ENCODE results near the gene NUP210. TPM values are rescaled to one million over a fixed set of nuclear protein-coding genes. Genes with fewer than 3 reads are reported as not detected.

NUP210 gene
- total RNA-seq, 1 donor: under 0.01 TPM

DNA sequence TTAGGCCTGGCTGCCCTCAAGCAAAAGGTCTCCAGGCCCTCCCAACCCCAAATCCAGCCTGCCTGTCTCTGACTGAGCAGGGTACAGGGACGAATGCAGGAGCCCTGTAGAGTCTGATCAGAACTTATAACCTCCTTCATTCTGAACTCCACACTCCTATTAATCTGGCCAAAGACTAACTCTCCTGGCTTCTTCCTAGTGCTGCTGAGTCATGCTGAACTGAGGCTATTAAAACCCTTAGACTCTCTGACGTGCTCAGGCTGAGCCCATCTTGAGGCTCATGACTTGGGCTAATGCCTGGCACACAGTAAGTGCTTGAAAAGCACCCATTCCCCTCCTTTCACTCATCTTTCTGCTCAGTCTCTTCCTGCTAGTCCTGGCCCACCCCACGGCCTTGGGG lies 81.9 kb downstream of the NUP210 start:
- Histone ChIP-seq H3K27me3 (ENCODE audit: insufficient read depth, low read length) (no peaks in the 10 kb centered on the region), H3K79me2 (ENCODE audit: insufficient read depth, low read length) (no peaks in the 10 kb centered on the region), H3K4me3 (ENCODE audit: insufficient read depth, low read length) (no peak overlapping the region), H3K4me1 (ENCODE audit: insufficient read depth, low read length) (no peaks in the 10 kb centered on the region), H2AFZ (ENCODE audit: low read length) (no peak overlapping the region), H3K4me2 (ENCODE audit: insufficient read depth, low read length) (no peak overlapping the region), H3K27ac (ENCODE audit: low read depth, low read length) (no peak overlapping the region), H4K20me1 (ENCODE audit: insufficient read depth, low read length) (no peaks in the 10 kb centered on the region), H3K9me3 (ENCODE audit: low read depth, low read length) (no peaks in the 10 kb centered on the region), H3K36me3 (ENCODE audit: insufficient read depth, low read length) (no peaks in the 10 kb centered on the region)
- no peak for DNase-seq (ENCODE audit: insufficient read length, low spot score, missing footprints)
- no peak for TF ChIP-seq CTCF (IDR thresholded peaks at IDR 0.05; ENCODE audit: extremely low read depth, low read depth, low read length)

DNA sequence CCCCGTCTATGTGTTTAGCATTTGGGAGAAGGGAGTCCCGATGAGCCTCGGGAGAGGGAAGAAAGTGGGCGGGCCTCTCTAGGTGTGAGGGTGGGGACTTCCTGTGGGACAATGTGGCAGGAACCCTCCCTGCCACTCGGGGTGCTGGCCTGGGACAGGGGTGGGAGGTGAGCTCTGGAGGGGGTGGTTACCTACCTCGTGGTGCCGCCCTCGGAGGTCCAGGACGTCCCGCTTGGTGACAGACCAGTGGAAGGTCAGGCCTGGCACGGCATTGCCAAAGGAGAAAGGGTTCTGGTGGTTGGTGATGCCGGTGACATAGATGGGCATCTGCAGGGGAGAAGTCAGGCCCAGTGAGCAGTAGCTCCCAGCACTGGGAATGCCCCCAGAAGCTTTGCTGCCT lies 83.5 kb downstream of the NUP210 start:
- no peak for DNase-seq (ENCODE audit: insufficient read length, low spot score, missing footprints)
- H3K4me2 ChIP-seq (ENCODE audit: insufficient read depth, low read length): no peak overlapping the region
- no peaks in the 10 kb centered on the region for H4K20me1 ChIP-seq (ENCODE audit: insufficient read depth, low read length)
- no peak overlapping the region for H3K4me3 ChIP-seq (ENCODE audit: insufficient read depth, low read length)
- TF ChIP-seq CTCF (IDR thresholded peaks at IDR 0.05; ENCODE audit: extremely low read depth, low read depth, low read length): no peak
- H3K27me3 ChIP-seq (ENCODE audit: insufficient read depth, low read length): no peaks in the 10 kb centered on the region
- no peaks in the 10 kb centered on the region for H3K36me3 ChIP-seq (ENCODE audit: insufficient read depth, low read length)
- H3K79me2 ChIP-seq (ENCODE audit: insufficient read depth, low read length): no peaks in the 10 kb centered on the region
- no peak overlapping the region for H2AFZ ChIP-seq (ENCODE audit: low read length)
- H3K9me3 ChIP-seq (ENCODE audit: low read depth, low read length): no peaks in the 10 kb centered on the region
- H3K4me1 ChIP-seq (ENCODE audit: insufficient read depth, low read length): no peaks in the 10 kb centered on the region
- no peak overlapping the region for H3K27ac ChIP-seq (ENCODE audit: low read depth, low read length)

- H3K27me3 ChIP-seq (ENCODE audit: insufficient read depth, low read length): no peaks in the 10 kb centered on the region
- no peak for TF ChIP-seq CTCF (IDR thresholded peaks at IDR 0.05; ENCODE audit: extremely low read depth, low read depth, low read length)
- no peaks in the 10 kb centered on the region for H4K20me1 ChIP-seq (ENCODE audit: insufficient read depth, low read length)
- H3K4me2 ChIP-seq (ENCODE audit: insufficient read depth, low read length): no peak overlapping the region
- H3K79me2 ChIP-seq (ENCODE audit: insufficient read depth, low read length): no peaks in the 10 kb centered on the region
- DNase-seq (ENCODE audit: insufficient read length, low spot score, missing footprints): no peak
- no peaks in the 10 kb centered on the region for H3K36me3 ChIP-seq (ENCODE audit: insufficient read depth, low read length)
- no peaks in the 10 kb centered on the region for H3K9me3 ChIP-seq (ENCODE audit: low read depth, low read length)
- no peak overlapping the region for H2AFZ ChIP-seq (ENCODE audit: low read length)
- H3K4me1 ChIP-seq (ENCODE audit: insufficient read depth, low read length): no peaks in the 10 kb centered on the region
- H3K4me3 ChIP-seq (ENCODE audit: insufficient read depth, low read length): no peak overlapping the region
- H3K27ac ChIP-seq (ENCODE audit: low read depth, low read length): no peak overlapping the region
These were observed 84.6 kb downstream of the NUP210 start for GRCh38 chr3:13335503-13335902.

GRCh38 chr3:13335059-13335458 lies 85.1 kb downstream of the NUP210 start:
- H3K9me3 ChIP-seq (ENCODE audit: low read depth, low read length): no peaks in the 10 kb centered on the region
- H3K36me3 ChIP-seq (ENCODE audit: insufficient read depth, low read length): no peaks in the 10 kb centered on the region
- no peak overlapping the region for H3K4me3 ChIP-seq (ENCODE audit: insufficient read depth, low read length)
- TF ChIP-seq CTCF (IDR thresholded peaks at IDR 0.05; ENCODE audit: extremely low read depth, low read depth, low read length): no peak
- no peak overlapping the region for H3K4me2 ChIP-seq (ENCODE audit: insufficient read depth, low read length)
- no peak for DNase-seq (ENCODE audit: insufficient read length, low spot score, missing footprints)
- H4K20me1 ChIP-seq (ENCODE audit: insufficient read depth, low read length): no peaks in the 10 kb centered on the region
- H3K27ac ChIP-seq (ENCODE audit: low read depth, low read length): no peak overlapping the region
- no peak overlapping the region for H2AFZ ChIP-seq (ENCODE audit: low read length)
- H3K27me3 ChIP-seq (ENCODE audit: insufficient read depth, low read length): no peaks in the 10 kb centered on the region
- no peaks in the 10 kb centered on the region for H3K79me2 ChIP-seq (ENCODE audit: insufficient read depth, low read length)
- H3K4me1 ChIP-seq (ENCODE audit: insufficient read depth, low read length): no peaks in the 10 kb centered on the region
